ENCODE measurements around the gene CTIF.

The CTIF gene

GRCh38 chr18:48842259-48843061, 303.6 kb downstream of the CTIF start:
- Histone ChIP-seq H3K9me3 (no peaks in the 10 kb centered on the region), H3K27me3 (no peaks in the 10 kb centered on the region), H3K27ac (no peak overlapping the region), H3K4me1 (ENCODE audit: control insufficient read depth in 1 of 2, insufficient read depth in 1 of 2, low read depth in 1 of 2, low read length in 1 of 2) (peaks cover 0 to 5% of the 10 kb centered on the region in 2 experiments), H3K4me3 (ENCODE audit: low read depth in 1 of 2, low read length in 1 of 2) (no peak overlapping the region), H3K36me3 (no peaks in the 10 kb centered on the region)
- no peak for TF ChIP-seq CTCF (IDR thresholded peaks at IDR 0.05)

GRCh38 chr18:48843162-48843561, 304.3 kb downstream of the CTIF start:
- Histone ChIP-seq H3K27ac (no peak overlapping the region), H3K4me3 (ENCODE audit: low read depth in 1 of 2, low read length in 1 of 2) (no peak overlapping the region), H3K9me3 (no peaks in the 10 kb centered on the region), H3K36me3 (no peaks in the 10 kb centered on the region), H3K27me3 (no peaks in the 10 kb centered on the region), H3K4me1 (ENCODE audit: control insufficient read depth in 1 of 2, insufficient read depth in 1 of 2, low read depth in 1 of 2, low read length in 1 of 2) (peaks cover 0 to 5% of the 10 kb centered on the region in 2 experiments)
- no peak for TF ChIP-seq CTCF (IDR thresholded peaks at IDR 0.05)

- no peak overlapping the region for H3K4me3 ChIP-seq (ENCODE audit: low read depth in 1 of 2, low read length in 1 of 2)
- no peaks in the 10 kb centered on the region for H3K27me3 ChIP-seq
- H3K9me3 ChIP-seq, result no peaks in the 10 kb centered on the region
- H3K4me1 ChIP-seq (ENCODE audit: control insufficient read depth in 1 of 2, insufficient read depth in 1 of 2, low read depth in 1 of 2, low read length in 1 of 2), result peaks cover 0 to 5% of the 10 kb centered on the region in 2 experiments
- TF ChIP-seq CTCF (IDR thresholded peaks at IDR 0.05), result no peak
- no peaks in the 10 kb centered on the region for H3K36me3 ChIP-seq
- no peak overlapping the region for H3K27ac ChIP-seq
Observed at GRCh38 chr18:48843596-48843995, 304.8 kb downstream of the CTIF start.

GRCh38 chr18:48844271-48844670, 305.4 kb downstream of the CTIF start:
- Histone ChIP-seq H3K9me3 (no peaks in the 10 kb centered on the region), H3K4me3 (ENCODE audit: low read depth in 1 of 2, low read length in 1 of 2) (no peak overlapping the region), H3K27ac (no peak overlapping the region), H3K36me3 (no peaks in the 10 kb centered on the region), H3K4me1 (ENCODE audit: control insufficient read depth in 1 of 2, insufficient read depth in 1 of 2, low read depth in 1 of 2, low read length in 1 of 2) (peaks cover 0 to 5% of the 10 kb centered on the region in 2 experiments), H3K27me3 (no peaks in the 10 kb centered on the region)
- TF ChIP-seq CTCF (IDR thresholded peaks at IDR 0.05), result no peak

GRCh38 chr18:48845174-48845573, 306.3 kb downstream of the CTIF start:
- no peak overlapping the region for H3K27ac ChIP-seq
- H3K4me1 ChIP-seq (ENCODE audit: control insufficient read depth in 1 of 2, insufficient read depth in 1 of 2, low read depth in 1 of 2, low read length in 1 of 2), result peaks cover 0 to 5% of the 10 kb centered on the region in 2 experiments
- no peak for TF ChIP-seq CTCF (IDR thresholded peaks at IDR 0.05)
- no peaks in the 10 kb centered on the region for H3K27me3 ChIP-seq
- H3K9me3 ChIP-seq, result no peaks in the 10 kb centered on the region
- no peak overlapping the region for H3K4me3 ChIP-seq (ENCODE audit: low read depth in 1 of 2, low read length in 1 of 2)
- no peaks in the 10 kb centered on the region for H3K36me3 ChIP-seq
